Parathyroid adenoma (tissue), 2 donors: ENCODE results near the gene LEP.
"Not testable (repeated sequence)": the region's sequence is repeated elsewhere in the genome, so short reads cannot be mapped to it uniquely, and the experiment has no call there.

ENCODE experiments used
- H2AFZ ChIP-seq: fragments of 300-600 bp; sonication (generic); one replicate; pipeline ENCODE4 v1.7.0; 2017; ENCODE audit warnings: antibody characterized with exemption, mild to moderate bottlenecking
- H3K27ac ChIP-seq: fragments of 300-600 bp; sonication (generic); one replicate; pipeline ENCODE4 v1.7.0; 2017
- H3K27me3 ChIP-seq: fragments of 300-600 bp; sonication (generic); one replicate; pipeline ENCODE4 v1.7.0; 2017; ENCODE audit warnings: low read length; ENCODE audit not compliant: control insufficient read depth, insufficient read depth
- H3K36me3 ChIP-seq: fragments of 300-600 bp; sonication (generic); one replicate; pipeline ENCODE4 v1.7.0; 2017; ENCODE audit warnings: low read length; ENCODE audit not compliant: control insufficient read depth, insufficient read depth
- H3K4me1 ChIP-seq: fragments of 300-600 bp; sonication (generic); one replicate; pipeline ENCODE4 v1.7.0; 2017; ENCODE audit warnings: control low read depth
- H3K4me2 ChIP-seq: fragments of 300-600 bp; sonication (generic); one replicate; pipeline ENCODE4 v1.7.0; 2017; ENCODE audit warnings: low read length
- H3K4me3 ChIP-seq: fragments of 300-600 bp; sonication (generic); one replicate; pipeline ENCODE4 v1.7.0; 2017; ENCODE audit warnings: low read depth, low read length
- H3K79me2 ChIP-seq: fragments of 300-600 bp; sonication (generic); one replicate; pipeline ENCODE4 v1.7.0; 2017; ENCODE audit warnings: control low read depth
- H3K9ac ChIP-seq: fragments of 300-600 bp; sonication (generic); one replicate; pipeline ENCODE4 v1.7.0; 2017; ENCODE audit warnings: mild to moderate bottlenecking
- H3K9me3 ChIP-seq: fragments of 300-600 bp; sonication (generic); one replicate; pipeline ENCODE4 v1.7.0; 2017; ENCODE audit warnings: low read length; ENCODE audit not compliant: control insufficient read depth
- TF ChIP-seq, protein P1 (sequence below): fragments of 300-600 bp; sonication (generic); IDR thresholded peaks from one replicate; pipeline ENCODE4 v1.7.0; 2017; ENCODE audit warnings: antibody characterized with exemption, mild to moderate bottlenecking
- donor health status: primary hyperparathyroidism.

LEP gene

GRCh38 chr7:128287556-128287955, 46.5 kb downstream of the LEP start:
- Histone ChIP-seq H3K27ac (no peak overlapping the region), H3K9ac (no peak overlapping the region), H3K36me3 (no peaks in the 10 kb centered on the region), H3K4me1 (no peaks in the 10 kb centered on the region), H3K4me3 (no peak overlapping the region), H3K27me3 (no peaks in the 10 kb centered on the region), H3K4me2 (no peak overlapping the region), H3K79me2 (no peaks in the 10 kb centered on the region), H2AFZ (no peak overlapping the region), H3K9me3 (no peaks in the 10 kb centered on the region)
- TF ChIP-seq, protein P1, sequence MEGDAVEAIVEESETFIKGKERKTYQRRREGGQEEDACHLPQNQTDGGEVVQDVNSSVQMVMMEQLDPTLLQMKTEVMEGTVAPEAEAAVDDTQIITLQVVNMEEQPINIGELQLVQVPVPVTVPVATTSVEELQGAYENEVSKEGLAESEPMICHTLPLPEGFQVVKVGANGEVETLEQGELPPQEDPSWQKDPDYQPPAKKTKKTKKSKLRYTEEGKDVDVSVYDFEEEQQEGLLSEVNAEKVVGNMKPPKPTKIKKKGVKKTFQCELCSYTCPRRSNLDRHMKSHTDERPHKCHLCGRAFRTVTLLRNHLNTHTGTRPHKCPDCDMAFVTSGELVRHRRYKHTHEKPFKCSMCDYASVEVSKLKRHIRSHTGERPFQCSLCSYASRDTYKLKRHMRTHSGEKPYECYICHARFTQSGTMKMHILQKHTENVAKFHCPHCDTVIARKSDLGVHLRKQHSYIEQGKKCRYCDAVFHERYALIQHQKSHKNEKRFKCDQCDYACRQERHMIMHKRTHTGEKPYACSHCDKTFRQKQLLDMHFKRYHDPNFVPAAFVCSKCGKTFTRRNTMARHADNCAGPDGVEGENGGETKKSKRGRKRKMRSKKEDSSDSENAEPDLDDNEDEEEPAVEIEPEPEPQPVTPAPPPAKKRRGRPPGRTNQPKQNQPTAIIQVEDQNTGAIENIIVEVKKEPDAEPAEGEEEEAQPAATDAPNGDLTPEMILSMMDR, result no peak

- not testable (repeated sequence) for H3K27me3 ChIP-seq, H3K36me3 ChIP-seq, H3K4me1 ChIP-seq, H3K27ac ChIP-seq, H3K9me3 ChIP-seq, H3K9ac ChIP-seq, H2AFZ ChIP-seq, H3K79me2 ChIP-seq, H3K4me2 ChIP-seq, H3K4me3 ChIP-seq
These were observed 56.9 kb downstream of the LEP start for GRCh38 chr7:128298004-128298403.

DNA sequence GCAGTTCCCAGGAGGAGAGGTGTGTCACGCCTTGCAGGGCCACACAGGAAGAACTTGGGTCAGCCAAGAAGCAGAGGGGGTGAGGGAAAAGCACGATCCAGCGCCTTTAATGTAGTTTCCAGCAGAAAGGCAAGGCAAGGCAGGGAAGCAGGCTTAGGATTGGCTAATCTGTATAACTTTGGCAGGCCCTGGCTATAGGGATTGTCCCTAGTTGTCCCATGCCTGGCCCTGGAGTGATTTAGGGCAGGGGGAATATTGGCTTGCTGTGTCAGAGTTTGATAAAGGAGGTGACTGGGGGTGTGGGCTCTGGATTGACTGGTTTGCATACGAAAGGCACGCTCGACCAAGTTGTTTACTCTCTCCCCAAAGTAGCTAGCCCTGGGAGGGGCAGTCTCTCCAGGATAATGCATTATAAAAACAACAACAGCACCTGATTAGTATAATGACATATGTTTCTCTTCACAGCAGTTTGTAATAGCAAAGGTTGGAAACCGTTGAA, 58.1 kb downstream of the LEP start:
- H3K27me3 ChIP-seq, result no peaks in the 10 kb centered on the region
- H2AFZ ChIP-seq, result no peak overlapping the region
- H3K36me3 ChIP-seq, result no peaks in the 10 kb centered on the region
- H3K9ac ChIP-seq, result no peak overlapping the region
- H3K4me2 ChIP-seq, result no peak overlapping the region
- no peaks in the 10 kb centered on the region for H3K79me2 ChIP-seq
- no peak overlapping the region for H3K4me3 ChIP-seq
- peaks cover 5% of the 10 kb centered on the region for H3K4me1 ChIP-seq
- no peaks in the 10 kb centered on the region for H3K9me3 ChIP-seq
- H3K27ac ChIP-seq, result no peak overlapping the region
- TF ChIP-seq, protein P1, result no peak

DNA sequence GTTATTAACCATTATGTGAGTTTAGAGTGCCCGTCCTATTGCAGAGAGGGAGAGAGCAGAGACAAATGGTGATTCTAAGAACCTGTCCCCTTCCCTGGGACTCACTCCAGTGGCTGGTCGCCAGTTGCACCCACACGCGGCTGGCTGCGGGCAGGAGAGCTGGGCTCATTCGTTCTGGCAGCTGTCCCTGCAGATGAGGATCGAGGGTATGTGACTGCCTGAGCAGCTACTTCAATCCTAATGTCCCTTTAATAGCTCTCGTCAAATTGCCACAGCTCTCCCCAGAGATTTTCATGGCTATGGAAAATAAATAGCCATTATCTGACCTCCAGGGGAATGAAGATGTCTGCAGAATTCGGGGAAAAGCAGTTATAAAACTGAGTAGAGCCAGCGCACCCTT, 61.1 kb downstream of the LEP start:
- no peak overlapping the region for H3K4me2 ChIP-seq
- no peak overlapping the region for H3K4me3 ChIP-seq
- H2AFZ ChIP-seq, result no peak overlapping the region
- H3K79me2 ChIP-seq, result no peaks in the 10 kb centered on the region
- H3K4me1 ChIP-seq, result peaks cover 10% of the 10 kb centered on the region
- H3K9ac ChIP-seq, result no peak overlapping the region
- TF ChIP-seq, protein P1, result no peak
- H3K27ac ChIP-seq, result no peak overlapping the region
- no peaks in the 10 kb centered on the region for H3K9me3 ChIP-seq
- H3K27me3 ChIP-seq, result no peaks in the 10 kb centered on the region
- no peaks in the 10 kb centered on the region for H3K36me3 ChIP-seq

DNA sequence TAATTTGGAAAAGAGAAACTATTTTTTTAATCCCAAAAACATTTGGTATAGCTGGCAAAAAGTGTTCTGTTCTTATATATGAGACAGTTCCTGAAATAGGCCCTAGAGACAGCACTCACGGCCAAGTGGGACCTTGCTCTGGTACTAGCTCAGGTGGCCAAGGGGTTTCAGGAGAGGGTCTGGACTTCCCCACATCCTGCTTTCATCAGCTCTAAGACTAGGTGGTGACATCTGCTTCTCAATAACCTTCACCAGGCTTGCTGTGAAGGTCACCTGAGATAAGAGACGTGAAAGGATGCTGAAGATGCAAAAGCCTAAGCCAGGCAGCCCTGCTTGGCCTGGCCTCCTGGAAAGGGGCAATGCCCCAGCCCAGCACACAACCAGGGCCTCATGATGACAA, 62.1 kb downstream of the LEP start:
- Histone ChIP-seq H3K9me3 (no peaks in the 10 kb centered on the region), H2AFZ (no peak overlapping the region)
- TF ChIP-seq, protein P1, result no peak

More for the DNA sequence above, 62.1 kb downstream of the LEP start:
- Histone ChIP-seq H3K9ac (no peak overlapping the region), H3K27me3 (no peaks in the 10 kb centered on the region), H3K27ac (no peak overlapping the region), H3K4me1 (peaks cover 10% of the 10 kb centered on the region), H3K36me3 (no peaks in the 10 kb centered on the region), H3K79me2 (no peaks in the 10 kb centered on the region), H3K4me2 (no peak overlapping the region), H3K4me3 (no peak overlapping the region)
